SU-DHL-6 (cell line): Measurements from ENCODE around the gene MATN1.

Experiments used
- CTCF ChIP-seq: fragments of 200-600 bp; sonication (generic); IDR thresholded peaks from one replicate; pipeline ENCODE4 v1.5.1; 2017; ENCODE audit warnings: antibody characterized with exemption, mild to moderate bottlenecking, low read length, moderate library complexity; ENCODE audit not compliant: insufficient read depth, poor library complexity, severe bottlenecking
- EZH2phosphoT487 ChIP-seq: fragments of 200-600 bp; sonication (generic), shearing (Covaris generic); conservative IDR thresholded peaks from 2 replicates; pipeline ENCODE4 v1.6.1; 2018; ENCODE audit warnings: mild to moderate bottlenecking, antibody characterized with exemption, low read length, moderate library complexity, mixed read lengths

GRCh38 chr1:30682396-30683275 lies 40.7 kb downstream of the MATN1 start:
- no peak for TF ChIP-seq CTCF
- no peak for TF ChIP-seq EZH2phosphoT487
